IPS-18c (cell line): ENCODE results near the gene MACROD2.

Experiments
- H3K4me3 ChIP-seq: 2 replicates; pipeline ENCODE4 v1.7.0; 2013; ENCODE audit warnings: low read depth, mild to moderate bottlenecking, low read length, moderate library complexity; ENCODE audit not compliant: insufficient read depth
- H3K9me3 ChIP-seq: one replicate; pipeline ENCODE4 v1.6.1; 2013; ENCODE audit warnings: mild to moderate bottlenecking, low read length, moderate library complexity; ENCODE audit not compliant: control insufficient read depth, insufficient read depth

MACROD2 gene

GRCh38 chr20:14288341-14289330 is 293.3 kb downstream of the MACROD2 start:
- H3K4me3 ChIP-seq, result no peak overlapping the region
- H3K9me3 ChIP-seq, result no peaks in the 10 kb centered on the region

GRCh38 chr20:14291502-14291901 is 296.2 kb downstream of the MACROD2 start:
- Histone ChIP-seq H3K4me3 (no peak overlapping the region), H3K9me3 (no peaks in the 10 kb centered on the region)

GRCh38 chr20:14295238-14295637 is 299.9 kb downstream of the MACROD2 start:
- Histone ChIP-seq H3K4me3 (no peak overlapping the region), H3K9me3 (peaks cover 2% of the 10 kb centered on the region)

GRCh38 chr20:14295770-14296309 is 300.5 kb downstream of the MACROD2 start:
- no peak overlapping the region for H3K4me3 ChIP-seq
- peaks cover 2% of the 10 kb centered on the region for H3K9me3 ChIP-seq

GRCh38 chr20:14299831-14300230 is 304.5 kb downstream of the MACROD2 start:
- no peak overlapping the region for H3K4me3 ChIP-seq
- H3K9me3 ChIP-seq, result peaks cover 2% of the 10 kb centered on the region

GRCh38 chr20:14303106-14303505 is 307.8 kb downstream of the MACROD2 start:
- Histone ChIP-seq H3K4me3 (no peak overlapping the region), H3K9me3 (peaks cover 2% of the 10 kb centered on the region)

- Histone ChIP-seq H3K4me3 (no peak overlapping the region), H3K9me3 (no peaks in the 10 kb centered on the region)
Measured at GRCh38 chr20:14303651-14304050, 308.3 kb downstream of the MACROD2 start.

GRCh38 chr20:14304472-14304871 is 309.2 kb downstream of the MACROD2 start:
- Histone ChIP-seq H3K9me3 (no peaks in the 10 kb centered on the region), H3K4me3 (no peak overlapping the region)

GRCh38 chr20:14307956-14308355 is 312.6 kb downstream of the MACROD2 start:
- H3K9me3 ChIP-seq, result no peaks in the 10 kb centered on the region
- H3K4me3 ChIP-seq, result no peak overlapping the region

GRCh38 chr20:14310977-14311627 is 315.8 kb downstream of the MACROD2 start:
- H3K4me3 ChIP-seq, result no peak overlapping the region

GRCh38 chr20:14312001-14312400 is 316.7 kb downstream of the MACROD2 start:
- H3K4me3 ChIP-seq, result no peak overlapping the region
- H3K9me3 ChIP-seq, result no peaks in the 10 kb centered on the region

More at GRCh38 chr20:14310977-14311627, 315.8 kb downstream of the MACROD2 start:
- no peaks in the 10 kb centered on the region for H3K9me3 ChIP-seq

- Histone ChIP-seq H3K9me3 (no peaks in the 10 kb centered on the region), H3K4me3 (no peak overlapping the region)
Measured at GRCh38 chr20:14313341-14314020, 318.2 kb downstream of the MACROD2 start.

- Histone ChIP-seq H3K4me3 (no peak overlapping the region), H3K9me3 (no peaks in the 10 kb centered on the region)
Measured at GRCh38 chr20:14319704-14320103, 324.4 kb downstream of the MACROD2 start.

- Histone ChIP-seq H3K9me3 (no peaks in the 10 kb centered on the region), H3K4me3 (no peak overlapping the region)
Measured at GRCh38 chr20:14331646-14332045, 336.3 kb downstream of the MACROD2 start.

GRCh38 chr20:14332866-14333265 is 337.6 kb downstream of the MACROD2 start:
- Histone ChIP-seq H3K9me3 (no peaks in the 10 kb centered on the region), H3K4me3 (no peak overlapping the region)

GRCh38 chr20:14333721-14334120 is 338.4 kb downstream of the MACROD2 start:
- no peak overlapping the region for H3K4me3 ChIP-seq

GRCh38 chr20:14334306-14334930 is 339.1 kb downstream of the MACROD2 start:
- Histone ChIP-seq H3K4me3 (no peak overlapping the region), H3K9me3 (no peaks in the 10 kb centered on the region)

More at GRCh38 chr20:14333721-14334120, 338.4 kb downstream of the MACROD2 start:
- H3K9me3 ChIP-seq, result no peaks in the 10 kb centered on the region
